CD4-positive, alpha-beta T cell treated with Interleukin-21 for 1 hour (primary cell): ENCODE measurements around the gene SRP72.

Experiments used
- DNase-seq: peaks from one replicate; pipeline ENCODE4 v3.0.0-alpha.2; 2020

Gene SRP72

DNA sequence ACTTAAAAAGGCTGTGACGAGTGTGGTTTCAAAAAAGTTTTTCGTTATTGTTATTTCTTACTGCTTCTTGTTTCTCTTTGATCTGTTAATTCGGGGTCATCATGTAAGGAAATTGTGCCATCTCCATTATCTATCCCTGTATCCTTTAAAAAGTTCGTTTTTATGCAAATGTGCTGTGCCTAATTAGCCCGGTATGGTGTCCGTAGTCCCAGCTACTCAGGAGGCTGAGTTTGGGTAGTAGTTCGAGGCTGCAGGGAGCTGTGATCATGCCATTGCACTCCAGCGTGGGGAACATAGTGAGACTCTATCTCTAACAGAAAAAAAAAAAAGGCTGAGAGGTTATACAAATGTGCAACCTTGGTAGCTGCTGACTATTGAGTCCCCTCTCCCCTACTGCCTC, 83.2 kb downstream of the SRP72 start:
- no peak for DNase-seq

DNA sequence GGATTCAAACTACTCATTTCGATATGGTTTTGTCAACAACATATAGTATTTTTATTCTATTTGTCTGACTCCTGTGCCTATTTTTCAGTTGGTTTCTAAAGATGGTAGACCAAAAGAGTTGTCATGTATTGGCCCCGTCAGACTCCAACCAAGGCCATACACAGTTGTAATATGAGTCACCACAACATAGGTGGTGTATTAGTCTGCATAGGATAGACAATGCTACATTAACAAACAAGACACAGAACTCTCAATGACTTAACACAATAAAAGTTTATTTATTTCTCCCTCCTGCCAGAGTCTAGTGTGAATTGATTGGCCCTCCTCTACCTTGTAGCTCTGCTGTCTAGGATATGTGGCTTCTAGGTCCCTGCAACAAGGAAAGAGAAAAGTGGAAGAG, 84.1 kb downstream of the SRP72 start:
- no peak for DNase-seq

DNA sequence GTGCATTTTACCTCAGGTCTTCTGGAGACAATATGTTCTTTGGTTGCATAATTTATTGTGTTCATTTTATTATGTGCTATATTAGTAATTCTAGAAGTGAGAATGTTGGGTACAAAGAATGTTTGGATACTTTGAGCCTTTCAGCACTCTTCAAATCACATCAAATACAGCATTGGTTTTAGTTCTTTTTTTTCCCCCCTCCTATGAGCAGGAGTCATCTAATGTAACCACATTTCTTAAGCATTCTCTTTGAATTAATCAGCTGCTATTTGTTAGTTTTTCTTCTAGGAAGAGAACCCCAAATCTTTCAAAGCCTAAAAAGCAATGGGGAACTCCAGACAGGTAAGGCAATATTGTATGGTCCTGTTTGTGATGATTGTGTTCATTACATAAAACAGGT, 84.9 kb downstream of the SRP72 start:
- DNase-seq = no peak
